Activated CD4-positive, alpha-beta T cell treated with anti-CD3 and anti-CD28 coated beads for 4 hours (primary cell): Measurements from ENCODE around the gene TRPC3.

Experiments used
- DNase-seq, 2 donors: peaks; one replicate each; pipeline ENCODE4 v3.0.0-alpha.2; 2020

The TRPC3 gene

DNA sequence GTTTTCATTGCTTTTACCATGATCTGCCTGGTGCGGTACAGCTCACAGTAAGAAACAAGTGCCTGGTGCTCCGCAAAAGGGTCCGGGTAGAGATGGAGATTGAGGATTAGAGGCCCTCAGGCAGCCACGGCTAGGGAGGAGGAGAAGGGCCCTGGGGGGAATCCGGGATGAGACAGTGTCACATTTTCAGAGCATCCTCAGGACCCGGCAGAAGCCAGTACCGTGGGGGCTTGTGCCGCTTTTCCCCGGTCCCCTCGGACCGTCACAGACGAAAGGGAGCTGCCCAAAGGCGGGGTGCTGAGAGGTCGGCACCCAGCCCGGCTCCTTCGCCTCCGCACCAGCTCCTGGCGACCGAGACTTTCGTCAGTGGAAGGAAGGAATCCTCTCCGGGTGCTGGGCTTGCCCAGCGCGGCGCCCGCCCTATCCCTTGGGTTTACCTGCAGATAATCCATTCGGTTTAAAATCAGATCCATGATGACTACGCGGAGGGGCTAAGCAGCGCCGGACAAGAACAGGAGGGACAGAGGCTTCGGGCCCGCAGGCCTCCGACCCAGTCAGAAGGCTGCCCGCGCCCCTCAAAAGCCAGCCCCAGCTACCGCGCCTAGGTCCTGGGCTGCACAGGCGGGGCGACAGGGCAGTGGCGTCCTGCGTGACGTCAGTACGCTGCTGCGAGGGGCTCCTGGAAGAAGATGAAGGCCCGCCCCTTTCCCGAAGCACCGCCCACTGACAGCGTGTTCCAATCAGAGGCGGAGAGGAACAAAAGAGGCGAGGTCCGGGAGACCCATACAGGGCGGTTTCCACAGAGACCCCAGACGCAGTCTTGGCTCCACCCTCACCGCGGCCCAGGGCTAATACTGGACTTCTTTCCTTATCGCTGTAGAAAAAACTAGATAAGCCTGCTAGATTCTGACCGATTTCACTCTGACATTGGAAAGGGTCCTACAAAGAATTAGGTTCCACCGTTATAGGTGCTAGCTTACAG lies 81.7 kb downstream of the TRPC3 start, which contains the start of gene BBS7:
TSS of gene BBS7 (minus strand) at position 634 of the 982 bp plus-strand sequence. CDS start at position 473, 161 bp downstream.
- peak; percentile 94 to 98 for DNase-seq

DNA sequence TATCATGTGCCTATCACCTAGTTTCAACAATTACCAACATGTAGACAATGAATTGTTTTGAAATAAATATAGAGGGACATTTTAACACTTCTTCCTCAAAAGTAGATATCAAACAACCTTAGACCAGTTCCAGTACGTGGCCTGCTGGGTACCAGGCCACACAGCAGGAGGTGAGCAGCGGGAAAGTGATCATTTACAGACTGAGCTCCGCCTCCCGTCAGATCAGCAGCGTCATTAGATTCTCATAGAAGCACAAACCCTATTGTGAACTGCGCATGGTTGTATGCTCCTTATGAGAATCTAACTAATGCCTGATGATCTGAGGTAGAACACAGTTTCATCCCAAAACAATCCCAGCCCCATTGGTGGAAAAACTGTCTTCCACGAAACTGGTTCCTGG lies 88.1 kb downstream of the TRPC3 start:
- no peak for DNase-seq

DNA sequence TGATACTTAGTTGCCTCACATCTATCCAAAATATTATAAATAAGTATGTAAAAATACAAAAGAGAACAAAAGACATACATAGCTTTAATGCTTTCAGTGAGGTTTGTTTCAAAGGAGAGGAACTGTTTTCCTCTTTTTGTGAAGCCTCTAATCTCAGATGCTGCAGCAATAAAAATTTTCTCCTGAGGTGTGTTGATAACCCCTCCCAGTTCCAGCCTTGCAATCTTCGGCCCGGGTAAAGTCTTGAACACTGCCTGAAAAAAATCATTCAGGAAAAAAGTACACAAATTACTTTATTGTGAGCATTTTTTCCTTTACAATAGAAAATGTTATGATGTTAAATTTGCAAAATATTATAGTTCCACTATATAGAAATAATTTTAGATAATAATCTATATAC lies 90.4 kb downstream of the TRPC3 start:
- no peak for DNase-seq

- no peak for DNase-seq
Measured at GRCh38 chr4:121860121-121860520, 91.7 kb downstream of the TRPC3 start.

DNA sequence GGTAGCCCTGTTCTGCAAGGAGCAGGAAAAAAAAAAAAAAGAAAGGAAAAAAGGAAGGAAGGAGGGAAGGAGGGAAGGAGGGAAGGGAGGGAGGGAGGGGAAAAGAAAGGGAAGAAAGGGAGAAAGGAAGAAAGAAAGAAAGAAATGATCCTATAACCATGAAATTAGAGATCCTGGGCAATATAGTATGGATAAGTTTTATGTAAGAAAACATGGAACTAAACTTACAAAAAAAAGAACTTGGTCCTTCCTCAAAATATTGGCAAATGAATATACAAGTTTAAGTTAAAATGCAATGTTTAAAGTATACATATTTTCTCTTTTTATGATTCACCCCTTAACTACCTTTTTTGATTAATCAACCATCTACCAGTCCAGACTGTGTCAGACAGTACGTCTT lies 100.5 kb downstream of the TRPC3 start:
- no peak for DNase-seq

GRCh38 chr4:121846662-121847061 lies 105.2 kb downstream of the TRPC3 start:
- DNase-seq, result no peak

GRCh38 chr4:121842862-121843261 lies 109.0 kb downstream of the TRPC3 start:
- no peak for DNase-seq

DNA sequence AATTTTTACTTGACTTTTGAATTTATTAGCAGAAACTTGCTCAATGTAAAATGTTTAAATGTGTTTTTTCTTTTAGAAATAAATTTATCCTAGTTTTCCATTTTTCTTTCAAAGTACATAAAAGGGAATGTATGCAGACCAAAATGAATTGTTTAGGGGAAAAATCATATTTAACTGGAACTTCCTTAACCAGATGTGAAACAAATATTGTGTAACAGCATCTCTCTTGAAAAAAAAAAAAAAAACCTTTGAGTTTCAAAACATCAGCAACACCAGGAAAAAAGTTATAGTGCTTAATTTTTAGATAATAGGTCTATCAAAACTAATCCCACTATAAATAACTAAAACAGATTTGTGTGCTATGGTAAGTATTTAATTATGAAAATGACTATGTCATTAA lies 113.7 kb downstream of the TRPC3 start:
- DNase-seq, result no peak

DNA sequence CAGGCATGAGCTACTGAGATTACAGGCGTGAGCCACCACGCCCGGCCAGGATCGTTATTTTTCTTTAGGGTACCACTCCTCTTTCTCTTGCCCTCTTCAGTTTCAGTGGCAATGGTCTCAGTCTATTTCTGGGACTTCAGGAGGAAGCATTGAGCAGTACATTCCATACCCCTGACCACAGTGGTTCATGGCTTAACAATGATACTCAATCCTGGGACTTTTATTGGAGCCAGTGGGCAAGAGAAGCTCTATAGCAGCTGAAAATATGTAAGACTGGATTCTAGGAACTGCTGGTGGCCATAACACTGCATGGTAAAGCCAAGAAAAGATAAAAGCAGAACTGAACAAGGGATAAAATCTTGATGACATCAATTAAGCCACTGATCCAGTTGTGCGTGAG lies 122.3 kb downstream of the TRPC3 start:
- DNase-seq, result no peak
